Endodermal cell (in vitro differentiated cells): ENCODE measurements around the gene IFNK. TPM values are rescaled to one million over a fixed set of nuclear protein-coding genes. Genes with fewer than 3 reads are reported as not detected.

Source experiments
- DNase-seq: peaks from one replicate; pipeline ENCODE4 v3.0.0-alpha.2; 2017
- H3K27ac ChIP-seq: 2 replicates; pipeline ENCODE4 v1.5.1; 2013; ENCODE audit warnings: mild to moderate bottlenecking, low read depth, low read length, moderate library complexity
- H3K27me3 ChIP-seq: 2 replicates; pipeline ENCODE4 v1.6.1; 2013; ENCODE audit warnings: mild to moderate bottlenecking, low read length, moderate library complexity; ENCODE audit not compliant: insufficient read depth, control insufficient read depth, poor library complexity, severe bottlenecking
- H3K36me3 ChIP-seq: 2 replicates; pipeline ENCODE4 v1.7.0; 2013; ENCODE audit warnings: mild to moderate bottlenecking, low read length, moderate library complexity; ENCODE audit not compliant: control insufficient read depth, insufficient read depth
- H3K4me1 ChIP-seq: one replicate; pipeline ENCODE4 v1.7.0; 2013; ENCODE audit warnings: low read length; ENCODE audit not compliant: control insufficient read depth, insufficient read depth
- H3K4me3 ChIP-seq: 2 replicates; pipeline ENCODE4 v1.5.1; 2013; ENCODE audit warnings: mild to moderate bottlenecking, low read length, moderate library complexity
- H3K9ac ChIP-seq: 2 replicates; pipeline ENCODE4 v1.6.1; 2013; ENCODE audit warnings: mild to moderate bottlenecking, low read length, moderate library complexity; ENCODE audit not compliant: poor library complexity, severe bottlenecking; ENCODE audit errors: extremely low read depth
- H3K9me3 ChIP-seq: 2 replicates; pipeline ENCODE4 v1.6.1; 2013; ENCODE audit warnings: mild to moderate bottlenecking, low read length, moderate library complexity; ENCODE audit not compliant: control insufficient read depth
- H3K27ac Mint-ChIP-seq: 2 replicates; pipeline ENCODE4 v1.8.0; 2020; ENCODE audit warnings: mixed read lengths
- H3K27me3 Mint-ChIP-seq: 2 replicates; pipeline ENCODE4 v1.8.0; 2021; ENCODE audit warnings: mild to moderate bottlenecking, mixed read lengths; ENCODE audit not compliant: insufficient read depth
- H3K36me3 Mint-ChIP-seq: 2 replicates; pipeline ENCODE4 v1.8.0; 2020; ENCODE audit warnings: low read depth, mixed read lengths
- H3K4me1 Mint-ChIP-seq: 2 replicates; pipeline ENCODE4 v1.8.0; 2020; ENCODE audit warnings: mixed read lengths
- H3K4me3 Mint-ChIP-seq: 2 replicates; pipeline ENCODE4 v1.8.0; 2020; ENCODE audit warnings: mild to moderate bottlenecking, moderate library complexity, mixed read lengths
- H3K9me3 Mint-ChIP-seq: 2 replicates; pipeline ENCODE4 v1.8.0; 2020; ENCODE audit warnings: mild to moderate bottlenecking, mixed read lengths
- WGBS, 2 experiments: methylation state at CpG; one replicate each; pipeline versions ENCODE4 v1.1.5 to v1.1.7; 2013; ENCODE audit warnings: missing lambda C conversion rate in 2 of 2, mixed read lengths in 1 of 2; ENCODE audit not compliant: insufficient coverage in 1 of 2, insufficient read length in 1 of 2; 5-methylcytosine and 5-hydroxymethylcytosine counted together
- total RNA-seq, 2 donors: library from RNA; stranded (reverse); fragmentation: NEBNext Ultra II Directional in 1 of 2; extraction: Animal tissue kit (Norgen Biotek cat#: 25700) in 1 of 2; gene quantifications; 2 replicates in 1 of 2; 3 replicates in 1 of 2; pipeline ENCODE4 v1.2.1, GENCODE V29; 2021
- TF ChIP-seq, protein P1 (sequence below): fragments of 200-600 bp; sonication (generic); conservative IDR thresholded peaks from 2 replicates; pipeline ENCODE4 v1.5.0; 2021; ENCODE audit warnings: antibody characterized with exemption, mild to moderate bottlenecking

Gene IFNK
- total RNA-seq, 2 donors from 2014 or later: not detected

DNA sequence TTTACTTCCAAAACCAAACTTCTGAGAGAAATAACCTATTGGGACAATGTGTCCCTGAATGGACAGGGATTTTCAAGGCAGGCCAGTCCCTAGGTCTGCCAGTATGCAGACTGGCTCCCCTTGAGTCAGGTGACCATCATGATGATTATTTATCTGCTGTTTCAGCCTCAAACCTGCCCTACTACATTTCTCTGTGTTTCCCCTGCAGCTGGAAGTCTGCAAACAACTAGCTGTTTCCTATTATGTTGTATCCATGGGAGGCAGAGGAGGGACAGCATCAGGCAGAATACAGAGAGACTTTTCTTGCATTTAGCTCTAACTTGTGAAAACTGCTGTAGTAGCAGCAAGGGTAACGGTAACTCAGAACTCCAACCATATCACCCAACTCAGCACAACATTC is 36.2 kb upstream of the IFNK start:
- Mint-ChIP-seq H3K4me1 (peaks cover 5% of the 10 kb centered on the region), H3K9me3 (peaks cover 4% of the 10 kb centered on the region), H3K27me3 (no peaks in the 10 kb centered on the region), H3K27ac (no peak overlapping the region), H3K4me3 (no peak overlapping the region), H3K36me3 (peaks cover 3% of the 10 kb centered on the region)
- DNase-seq: no peak
- H3K27ac ChIP-seq: no peak overlapping the region
- H3K27me3 ChIP-seq: no peaks in the 10 kb centered on the region
- H3K9ac ChIP-seq: no peak overlapping the region
- TF ChIP-seq, protein P1, sequence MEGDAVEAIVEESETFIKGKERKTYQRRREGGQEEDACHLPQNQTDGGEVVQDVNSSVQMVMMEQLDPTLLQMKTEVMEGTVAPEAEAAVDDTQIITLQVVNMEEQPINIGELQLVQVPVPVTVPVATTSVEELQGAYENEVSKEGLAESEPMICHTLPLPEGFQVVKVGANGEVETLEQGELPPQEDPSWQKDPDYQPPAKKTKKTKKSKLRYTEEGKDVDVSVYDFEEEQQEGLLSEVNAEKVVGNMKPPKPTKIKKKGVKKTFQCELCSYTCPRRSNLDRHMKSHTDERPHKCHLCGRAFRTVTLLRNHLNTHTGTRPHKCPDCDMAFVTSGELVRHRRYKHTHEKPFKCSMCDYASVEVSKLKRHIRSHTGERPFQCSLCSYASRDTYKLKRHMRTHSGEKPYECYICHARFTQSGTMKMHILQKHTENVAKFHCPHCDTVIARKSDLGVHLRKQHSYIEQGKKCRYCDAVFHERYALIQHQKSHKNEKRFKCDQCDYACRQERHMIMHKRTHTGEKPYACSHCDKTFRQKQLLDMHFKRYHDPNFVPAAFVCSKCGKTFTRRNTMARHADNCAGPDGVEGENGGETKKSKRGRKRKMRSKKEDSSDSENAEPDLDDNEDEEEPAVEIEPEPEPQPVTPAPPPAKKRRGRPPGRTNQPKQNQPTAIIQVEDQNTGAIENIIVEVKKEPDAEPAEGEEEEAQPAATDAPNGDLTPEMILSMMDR: no peak
- H3K4me1 ChIP-seq: peaks cover 5% of the 10 kb centered on the region
- H3K36me3 ChIP-seq: no peaks in the 10 kb centered on the region
- 100% methylated on average over 1 of the region's 1 CpG; no CpG with 5 or more reads in 1 of the 2 experiments for WGBS, 2 experiments
- no peak overlapping the region for H3K4me3 ChIP-seq
- no peaks in the 10 kb centered on the region for H3K9me3 ChIP-seq

DNA sequence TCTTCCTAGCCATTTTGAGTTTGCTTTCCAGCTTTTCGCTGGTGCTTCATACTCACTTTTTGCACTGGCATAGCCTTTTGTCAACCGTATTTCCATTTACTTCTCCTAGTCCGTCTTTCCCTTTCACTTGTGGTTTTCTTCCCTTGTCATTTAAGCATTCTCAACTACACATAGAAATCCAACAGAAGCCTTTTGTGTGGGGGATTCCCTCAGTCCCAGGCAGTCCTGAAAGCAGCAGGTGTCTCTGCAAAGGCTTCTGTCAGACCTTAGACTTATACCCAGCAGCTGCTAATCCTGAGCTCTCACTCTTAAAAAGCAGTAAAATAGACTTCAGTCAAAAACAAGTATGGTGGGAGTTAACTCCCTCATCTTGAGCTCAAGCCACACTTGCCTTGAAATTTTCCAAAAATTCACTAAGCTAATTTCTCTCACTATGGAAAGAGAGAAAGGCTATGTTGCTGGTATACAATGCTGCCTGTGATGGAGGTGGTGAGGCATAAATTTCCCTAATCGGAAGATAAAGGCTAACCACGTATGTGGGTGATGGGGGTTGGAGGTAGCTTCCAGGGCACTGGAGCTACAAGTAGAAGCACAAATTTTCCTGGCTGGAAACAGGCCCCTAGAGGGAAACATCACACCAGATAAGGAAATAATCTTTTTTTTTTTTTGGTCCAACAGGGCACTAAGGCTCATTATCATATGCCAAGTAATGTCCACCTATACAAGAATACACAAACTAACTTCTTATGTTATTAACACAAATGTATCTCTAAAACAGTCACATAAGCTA is 34.8 kb upstream of the IFNK start:
- H3K27ac Mint-ChIP-seq: no peak overlapping the region
- TF ChIP-seq, protein P1: no peak
- peaks cover 4% of the 10 kb centered on the region for H3K36me3 Mint-ChIP-seq
- peaks cover 5% of the 10 kb centered on the region for H3K4me1 Mint-ChIP-seq
- Histone ChIP-seq H3K36me3 (no peaks in the 10 kb centered on the region), H3K27ac (peak overlapping the region; percentile 59), H3K9me3 (no peaks in the 10 kb centered on the region), H3K27me3 (no peaks in the 10 kb centered on the region), H3K9ac (no peak overlapping the region), H3K4me3 (no peak overlapping the region), H3K4me1 (peaks cover 5% of the 10 kb centered on the region)
- DNase-seq: no peak
- no peak overlapping the region for H3K4me3 Mint-ChIP-seq
- no peaks in the 10 kb centered on the region for H3K27me3 Mint-ChIP-seq
- 72 to 78% methylated on average over 3 to 5 of the region's 5 CpGs for WGBS, 2 experiments
- peaks cover 17% of the 10 kb centered on the region for H3K9me3 Mint-ChIP-seq

DNA sequence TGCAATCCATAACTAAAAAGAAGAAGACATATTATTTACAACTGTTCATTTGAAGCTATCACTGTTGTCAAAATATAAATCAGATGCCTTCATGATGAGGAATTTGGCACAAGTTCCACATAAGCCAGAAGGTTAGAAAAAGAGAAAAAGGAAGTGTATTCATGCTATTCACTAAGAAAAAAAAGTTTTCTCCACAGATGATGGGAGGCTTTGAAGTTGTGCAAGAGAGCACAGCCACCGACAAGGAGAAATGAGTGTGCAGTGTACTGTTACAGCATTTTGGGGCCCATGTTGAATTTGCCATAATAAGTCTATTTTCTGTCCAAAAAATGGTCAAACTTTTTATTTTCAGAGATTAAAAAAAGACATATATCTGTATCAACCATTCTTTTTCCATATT is 32.9 kb upstream of the IFNK start:
- Histone ChIP-seq H3K36me3 (no peaks in the 10 kb centered on the region), H3K9me3 (no peaks in the 10 kb centered on the region), H3K27ac (no peak overlapping the region), H3K4me1 (peaks cover 10% of the 10 kb centered on the region), H3K27me3 (no peaks in the 10 kb centered on the region), H3K4me3 (no peak overlapping the region), H3K9ac (no peak overlapping the region)
- Mint-ChIP-seq H3K27ac (no peak overlapping the region), H3K36me3 (peaks cover 4% of the 10 kb centered on the region), H3K4me3 (no peak overlapping the region), H3K9me3 (peaks cover 24% of the 10 kb centered on the region), H3K4me1 (peaks cover 12% of the 10 kb centered on the region), H3K27me3 (no peaks in the 10 kb centered on the region)
- WGBS, 2 experiments: 93 to 100% methylated on average over 1 of the region's 1 CpG
- TF ChIP-seq, protein P1: no peak
- no peak for DNase-seq
